Neutrophil (primary cell): ENCODE measurements around the gene ANXA3.

Source experiments
- H3K27ac ChIP-seq: fragments of 200-600 bp; sonication (generic); 2 replicates; pipeline ENCODE4 v1.5.1; 2016; ENCODE audit warnings: mild to moderate bottlenecking, moderate library complexity
- H3K27me3 ChIP-seq: fragments of 200-600 bp; sonication (generic); 2 replicates; pipeline ENCODE4 v1.6.0; 2016; ENCODE audit warnings: mild to moderate bottlenecking
- H3K36me3 ChIP-seq: fragments of 200-600 bp; sonication (generic); 2 replicates; pipeline ENCODE4 v1.5.1; 2017
- H3K4me1 ChIP-seq, 2 experiments: fragments of 200-600 bp in 1 of 2; sonication (generic) in 1 of 2; 1 replicate in 1 of 2; 2 replicates in 1 of 2; pipeline versions ENCODE4 v1.5.1 to v1.6.1; 2013 to 2016; ENCODE audit warnings: low read depth in 1 of 2, low read length in 1 of 2, mild to moderate bottlenecking in 1 of 2, moderate library complexity in 1 of 2; ENCODE audit not compliant: control insufficient read depth in 1 of 2, insufficient read depth in 1 of 2
- H3K4me3 ChIP-seq, 2 experiments: fragments of 200-600 bp in 1 of 2; sonication (generic) in 1 of 2; 1 replicate in 1 of 2; 2 replicates in 1 of 2; pipeline ENCODE4 v1.5.1; 2013 to 2016; ENCODE audit warnings: low read depth in 1 of 2, low read length in 1 of 2, mild to moderate bottlenecking in 1 of 2, moderate library complexity in 1 of 2
- H3K9me3 ChIP-seq: fragments of 200-600 bp; sonication (generic); 2 replicates; pipeline ENCODE4 v1.5.1; 2016
- CTCF ChIP-seq: fragments of 200-600 bp; sonication (generic); IDR thresholded peaks from 2 replicates; pipeline ENCODE4 v1.5.1; 2016; ENCODE audit warnings: antibody characterized with exemption

ANXA3 gene

GRCh38 chr4:78520808-78521226 lies 30.8 kb upstream of the ANXA3 start:
- Histone ChIP-seq H3K4me1 (peaks cover 35 to 48% of the 10 kb centered on the region in 2 experiments), H3K4me3 (no peak overlapping the region), H3K9me3 (no peaks in the 10 kb centered on the region), H3K36me3 (no peaks in the 10 kb centered on the region), H3K27ac (peak overlapping the region; percentile 38), H3K27me3 (no peaks in the 10 kb centered on the region)
- no peak for TF ChIP-seq CTCF

- no peaks in the 10 kb centered on the region for H3K9me3 ChIP-seq
- no peak overlapping the region for H3K27ac ChIP-seq
- no peak for TF ChIP-seq CTCF
- no peaks in the 10 kb centered on the region for H3K27me3 ChIP-seq
- no peaks in the 10 kb centered on the region for H3K36me3 ChIP-seq
- peaks cover 30 to 41% of the 10 kb centered on the region in 2 experiments for H3K4me1 ChIP-seq
- H3K4me3 ChIP-seq = no peak overlapping the region
Observed at GRCh38 chr4:78524009-78524408, 27.6 kb upstream of the ANXA3 start.

- H3K27me3 ChIP-seq = no peaks in the 10 kb centered on the region
- no peak for TF ChIP-seq CTCF
- H3K27ac ChIP-seq = peak overlapping the region; percentile 32
- no peaks in the 10 kb centered on the region for H3K36me3 ChIP-seq
- H3K4me1 ChIP-seq = peaks cover 20 to 38% of the 10 kb centered on the region in 2 experiments
- no peaks in the 10 kb centered on the region for H3K9me3 ChIP-seq
- H3K4me3 ChIP-seq = no peak overlapping the region
Observed at GRCh38 chr4:78525559-78525958, 26.0 kb upstream of the ANXA3 start.

- no peak for TF ChIP-seq CTCF
Observed at GRCh38 chr4:78527103-78527502, 24.5 kb upstream of the ANXA3 start.

GRCh38 chr4:78527555-78527954 lies 24.0 kb upstream of the ANXA3 start:
- Histone ChIP-seq H3K9me3 (no peaks in the 10 kb centered on the region), H3K4me3 (no peak overlapping the region), H3K27me3 (no peaks in the 10 kb centered on the region), H3K27ac (no peak overlapping the region), H3K36me3 (no peaks in the 10 kb centered on the region), H3K4me1 (peaks cover 31 to 53% of the 10 kb centered on the region in 2 experiments)
- TF ChIP-seq CTCF = no peak

More at GRCh38 chr4:78527103-78527502, 24.5 kb upstream of the ANXA3 start:
- Histone ChIP-seq H3K4me1 (peaks cover 26 to 49% of the 10 kb centered on the region in 2 experiments), H3K4me3 (no peak overlapping the region), H3K27me3 (no peaks in the 10 kb centered on the region), H3K27ac (no peak overlapping the region), H3K36me3 (no peaks in the 10 kb centered on the region), H3K9me3 (no peaks in the 10 kb centered on the region)

- Histone ChIP-seq H3K9me3 (no peaks in the 10 kb centered on the region), H3K4me1 (peaks cover 38 to 61% of the 10 kb centered on the region in 2 experiments), H3K36me3 (no peaks in the 10 kb centered on the region), H3K27me3 (no peaks in the 10 kb centered on the region), H3K4me3 (no peak overlapping the region), H3K27ac (no peak overlapping the region)
- no peak for TF ChIP-seq CTCF
Observed at GRCh38 chr4:78528327-78528726, 23.2 kb upstream of the ANXA3 start.
